GM04503 (cell line): ENCODE data around the gene LSP1.
"Not testable (repeated sequence)": the region's sequence is repeated elsewhere in the genome, so short reads cannot be mapped to it uniquely, and the experiment has no call there.

Experiments
- DNase-seq: peaks from one replicate; pipeline ENCODE4 v3.0.0-alpha.2; 2012; ENCODE audit warnings: low read depth

Gene LSP1

DNA sequence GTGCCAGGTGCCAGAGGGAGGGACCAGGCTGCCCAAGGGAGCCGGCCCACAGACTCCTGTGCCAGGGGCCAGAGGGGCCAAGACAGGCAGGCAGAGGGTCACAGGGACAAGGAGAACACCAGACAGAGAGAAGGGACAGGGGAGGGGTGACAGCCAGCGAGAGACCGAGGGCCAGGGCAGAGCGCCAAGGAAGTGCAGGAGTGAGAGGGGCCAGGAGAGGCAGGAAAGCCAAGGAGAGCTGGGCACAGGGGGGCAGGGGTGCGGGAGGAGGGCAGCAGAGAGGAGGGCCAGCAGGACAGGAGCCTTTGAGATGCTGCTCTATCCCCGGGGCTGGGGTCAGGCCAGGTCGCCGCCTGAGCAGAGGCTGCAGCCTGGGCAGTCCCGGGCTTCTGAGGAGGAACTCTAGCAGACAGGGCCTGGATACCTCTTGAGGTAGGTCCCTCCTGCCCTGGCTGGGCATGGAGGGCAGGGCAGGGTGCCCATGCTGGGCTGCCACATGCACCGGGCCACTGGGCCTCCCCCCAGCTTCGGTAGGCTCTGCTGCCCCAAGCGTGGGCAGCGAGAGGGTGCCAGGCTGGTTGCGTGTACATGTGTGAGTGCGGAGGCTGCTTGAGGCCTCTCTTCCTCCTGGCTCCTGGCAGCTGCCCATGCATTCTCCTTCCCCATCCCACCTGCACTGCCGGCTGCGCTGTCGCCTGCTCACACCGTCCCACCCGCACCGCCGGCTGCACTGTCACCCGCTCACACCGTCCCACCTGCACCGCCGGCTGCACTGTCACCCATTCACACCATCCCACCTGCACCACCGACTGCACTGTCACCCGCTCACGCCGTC, 12.2 kb downstream of the LSP1 start:
- no peak for DNase-seq

DNA sequence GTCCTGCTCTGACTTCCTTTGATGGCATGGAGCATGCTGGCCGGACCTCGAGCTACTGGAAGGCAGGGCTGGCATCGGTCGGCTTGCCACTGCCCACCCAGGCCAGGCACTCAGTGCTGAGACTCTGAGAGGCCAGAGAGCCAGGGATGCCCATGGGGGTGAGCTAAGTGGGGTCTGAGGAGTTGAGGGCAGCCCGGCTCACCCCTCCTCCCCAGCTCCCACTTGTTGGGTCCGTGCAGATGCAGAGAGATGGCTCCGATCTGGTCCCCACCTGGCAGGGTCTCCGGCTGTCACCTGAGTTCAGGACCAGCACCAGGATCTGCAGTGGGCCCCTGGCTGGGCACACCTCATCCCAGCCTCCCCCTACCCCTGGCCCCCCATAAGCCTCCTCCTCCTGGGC, 13.3 kb downstream of the LSP1 start:
- no peak for DNase-seq

DNA sequence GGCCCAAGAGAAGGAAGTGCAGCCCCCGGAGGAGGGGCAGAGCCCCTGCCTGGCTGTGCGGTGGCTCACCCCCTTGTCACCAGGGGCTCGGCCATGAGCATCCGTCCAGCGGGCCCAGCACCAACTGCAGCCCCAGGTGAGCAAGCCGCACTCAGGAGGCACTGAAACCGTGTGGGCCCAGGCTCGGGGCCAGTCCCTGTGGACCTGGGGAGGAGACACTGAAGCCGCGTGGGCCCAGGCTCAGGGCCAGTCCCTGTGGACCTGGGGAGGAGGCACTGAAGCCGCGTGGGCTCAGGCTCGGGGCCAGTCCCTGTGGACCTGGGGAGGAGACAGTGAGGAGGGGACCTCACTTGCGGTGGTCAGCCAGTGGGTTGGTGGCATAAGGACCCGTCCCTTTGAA, 13.9 kb downstream of the LSP1 start:
- DNase-seq: no peak

DNA sequence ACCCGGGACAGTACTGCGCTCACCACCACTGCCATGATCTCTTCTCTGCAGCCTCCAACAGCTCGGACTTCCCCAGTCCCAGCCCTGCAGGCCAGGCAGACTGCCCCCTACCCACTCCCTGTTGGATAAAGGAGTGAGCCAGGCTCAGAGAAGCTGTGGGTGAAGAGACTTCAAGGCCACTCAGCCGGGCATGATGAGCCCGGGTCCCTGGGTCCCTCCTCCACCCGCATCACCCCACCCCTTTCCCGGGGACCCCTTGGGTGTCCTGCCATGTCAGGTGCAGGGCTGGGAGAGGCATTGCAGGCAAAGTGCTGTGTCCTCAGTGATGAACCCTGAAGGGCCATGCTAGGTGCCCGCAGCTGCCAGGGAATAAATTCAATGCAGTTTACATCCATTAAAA, 14.5 kb downstream of the LSP1 start:
- DNase-seq: no peak

DNA sequence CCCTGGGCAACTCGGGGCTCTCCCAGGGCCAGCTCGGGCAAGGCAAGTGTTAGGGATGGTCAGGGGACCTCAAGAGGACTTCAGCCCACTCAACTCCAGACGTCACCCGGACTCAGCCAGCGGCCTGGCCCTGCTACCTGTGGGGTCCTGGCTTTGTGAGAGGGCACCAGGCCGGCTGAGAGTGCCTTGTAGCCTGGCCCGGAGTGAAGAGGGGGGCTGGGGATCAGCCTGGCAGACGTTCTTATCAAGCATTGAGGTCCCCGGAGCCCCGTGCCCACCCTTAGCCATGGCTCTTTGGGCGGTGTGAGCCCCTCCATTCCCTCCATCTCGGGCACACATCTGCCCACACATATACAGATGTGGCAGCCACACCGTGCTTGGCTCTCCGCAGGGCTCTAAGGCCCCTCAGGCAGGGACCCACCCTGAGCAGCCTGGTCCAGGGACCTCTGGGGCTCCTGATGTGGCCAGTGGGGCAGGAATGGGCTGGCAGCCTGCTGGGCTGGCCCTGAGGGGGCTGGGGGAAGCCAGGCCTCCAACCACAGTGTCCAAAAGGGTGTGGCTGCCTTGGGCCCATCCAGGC, 15.3 kb downstream of the LSP1 start:
- no peak for DNase-seq

DNA sequence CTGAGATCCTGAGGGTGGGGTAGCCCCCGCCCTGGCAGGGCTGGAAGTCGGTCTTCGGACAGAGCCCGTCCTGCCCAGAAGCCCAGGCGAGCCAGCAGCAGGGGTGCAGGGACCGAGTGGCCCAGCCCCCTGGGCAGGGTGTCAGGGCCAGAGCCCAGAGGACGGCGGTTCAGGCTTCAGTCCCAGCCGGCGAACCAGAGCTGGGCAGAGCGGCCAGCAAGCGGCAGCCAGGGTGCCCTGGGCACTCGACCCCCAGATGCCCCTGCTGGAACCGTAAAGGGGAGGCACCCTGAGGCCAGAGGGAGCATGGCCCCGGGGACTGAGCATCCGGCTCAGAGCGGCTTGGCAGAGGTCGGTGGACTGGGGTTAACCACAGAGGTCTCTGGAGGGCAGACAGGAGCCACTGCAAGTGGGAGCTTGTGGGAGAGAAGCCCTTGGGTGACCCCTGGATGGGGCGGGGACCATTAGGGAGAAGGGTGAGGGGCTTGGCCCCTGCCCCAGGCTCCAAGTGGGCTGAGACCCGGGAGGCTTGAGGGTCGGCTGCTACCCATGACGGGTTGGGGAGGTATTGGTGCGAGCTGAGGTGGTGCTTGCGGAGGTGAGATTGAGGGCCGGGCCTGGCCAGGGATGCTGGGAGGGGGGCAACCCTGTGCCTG, 15.9 kb downstream of the LSP1 start:
- no peak for DNase-seq

DNA sequence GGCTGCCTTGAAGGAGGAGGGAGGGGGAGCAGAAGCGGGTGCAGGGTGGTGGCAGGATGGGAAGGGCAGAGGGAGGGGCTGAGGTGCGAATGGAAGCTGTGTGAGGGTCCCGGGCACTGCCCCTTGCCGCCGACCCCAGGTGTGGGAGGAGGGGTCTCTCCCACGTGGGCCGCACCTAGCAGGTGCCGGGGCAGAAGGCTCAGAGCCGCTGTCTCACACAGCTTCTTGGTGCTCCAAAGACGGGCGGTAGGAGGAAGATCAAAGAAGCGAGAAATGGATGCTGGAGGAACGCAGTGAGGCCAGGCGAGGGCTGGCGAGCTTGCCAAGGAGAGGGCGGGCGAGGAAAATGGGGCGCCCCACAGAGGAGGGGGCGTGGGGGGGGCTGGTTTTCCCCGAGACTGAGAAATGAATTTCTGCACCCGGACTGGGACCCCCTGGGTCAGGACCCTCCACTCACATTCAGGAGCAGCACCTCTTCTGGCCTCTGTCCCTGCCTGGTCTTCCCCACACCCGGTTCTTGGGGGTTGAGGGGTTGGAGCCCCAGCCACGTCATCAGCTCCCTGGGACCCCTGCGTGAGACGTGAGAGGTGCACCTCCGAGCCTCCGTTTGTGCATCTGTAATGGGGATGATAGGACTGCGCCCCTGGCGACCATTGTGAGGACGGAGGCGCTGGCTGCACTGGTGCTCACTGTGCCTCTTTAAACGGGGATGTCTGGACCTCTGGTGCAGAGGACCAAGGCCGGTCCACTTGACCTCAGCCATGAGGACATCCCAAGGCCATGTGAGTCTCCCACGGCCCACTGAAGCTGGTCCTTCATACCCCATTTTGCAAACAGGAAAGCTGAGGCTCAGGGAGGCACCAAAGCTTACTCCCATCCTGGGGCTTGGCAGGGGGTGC, 16.8 kb downstream of the LSP1 start:
- no peak for DNase-seq

DNA sequence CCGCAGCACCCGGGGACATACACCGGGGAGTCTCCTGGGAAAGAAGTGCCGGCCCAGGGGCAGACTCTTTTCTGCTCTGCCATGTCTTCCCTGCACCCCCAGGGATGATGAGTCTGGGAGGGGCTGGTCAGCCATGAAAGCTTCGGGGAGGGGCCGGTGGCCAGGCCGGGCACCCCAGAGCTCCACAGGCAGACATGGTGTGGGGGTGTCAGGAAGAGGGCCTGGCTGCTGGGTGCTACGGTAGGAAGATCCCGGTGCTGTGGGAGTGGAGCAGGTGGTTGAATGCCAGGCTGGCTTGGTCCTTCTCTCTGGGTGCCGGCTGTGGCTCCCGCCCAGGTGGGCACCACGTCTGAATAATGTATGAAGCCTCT, 17.4 kb downstream of the LSP1 start:
- no peak for DNase-seq

DNA sequence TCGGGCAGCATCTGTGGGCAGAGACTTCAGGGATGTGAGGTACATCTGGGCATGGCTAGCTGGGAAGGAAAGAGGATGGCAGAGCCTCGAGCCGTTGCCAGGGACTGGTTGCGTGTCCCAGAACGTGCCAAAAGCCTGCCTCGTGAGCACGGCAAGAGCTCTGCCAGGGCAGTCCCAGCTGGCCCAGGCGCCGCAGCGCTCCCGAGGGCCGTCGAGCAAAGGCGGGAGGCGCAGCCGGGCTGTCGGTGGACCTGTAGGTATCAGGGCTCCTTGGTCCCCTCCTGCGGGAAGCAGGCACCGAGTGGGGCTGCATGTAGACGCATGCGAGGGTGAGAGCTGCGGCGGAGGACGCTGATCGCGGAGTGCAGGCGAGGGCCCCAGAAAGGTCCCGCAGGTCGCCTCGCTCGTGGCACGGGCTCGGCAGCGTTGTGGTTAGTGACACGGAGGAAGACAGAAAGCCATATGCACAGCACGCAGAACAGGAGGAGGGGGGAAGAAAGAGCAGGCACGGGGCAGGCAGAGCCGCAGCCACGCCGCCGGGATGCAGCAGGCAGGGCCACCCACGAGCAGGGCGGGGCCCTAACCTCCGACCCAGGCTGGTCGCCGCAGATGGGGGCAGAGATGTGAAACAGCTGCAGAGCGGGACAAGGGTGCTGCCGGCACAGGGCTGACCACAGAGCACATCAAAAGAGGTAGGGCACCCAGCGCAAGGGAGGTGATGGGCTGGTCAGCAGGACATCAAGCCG, 18.0 kb downstream of the LSP1 start:
- DNase-seq: no peak

DNA sequence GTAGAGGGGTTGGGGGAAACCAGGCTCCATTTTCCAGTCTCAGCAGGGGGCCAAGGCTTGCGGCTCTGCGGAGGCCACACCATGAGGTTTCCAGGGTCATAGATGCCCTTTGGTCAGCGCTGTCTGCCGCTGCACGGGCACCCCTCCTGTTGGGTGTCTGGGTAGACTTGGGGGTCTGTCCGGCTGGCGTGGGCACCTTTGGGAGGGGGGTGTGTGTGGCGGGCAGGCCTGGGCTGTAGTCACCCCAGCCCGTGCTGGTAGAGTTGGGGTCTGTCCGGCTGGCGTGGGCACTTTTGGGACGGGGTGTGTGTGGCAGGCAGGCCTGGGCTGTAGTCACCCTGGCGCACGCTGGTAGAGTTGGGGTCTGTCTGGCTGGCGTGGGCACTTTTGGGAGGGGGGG, 18.6 kb downstream of the LSP1 start:
- no peak for DNase-seq

DNA sequence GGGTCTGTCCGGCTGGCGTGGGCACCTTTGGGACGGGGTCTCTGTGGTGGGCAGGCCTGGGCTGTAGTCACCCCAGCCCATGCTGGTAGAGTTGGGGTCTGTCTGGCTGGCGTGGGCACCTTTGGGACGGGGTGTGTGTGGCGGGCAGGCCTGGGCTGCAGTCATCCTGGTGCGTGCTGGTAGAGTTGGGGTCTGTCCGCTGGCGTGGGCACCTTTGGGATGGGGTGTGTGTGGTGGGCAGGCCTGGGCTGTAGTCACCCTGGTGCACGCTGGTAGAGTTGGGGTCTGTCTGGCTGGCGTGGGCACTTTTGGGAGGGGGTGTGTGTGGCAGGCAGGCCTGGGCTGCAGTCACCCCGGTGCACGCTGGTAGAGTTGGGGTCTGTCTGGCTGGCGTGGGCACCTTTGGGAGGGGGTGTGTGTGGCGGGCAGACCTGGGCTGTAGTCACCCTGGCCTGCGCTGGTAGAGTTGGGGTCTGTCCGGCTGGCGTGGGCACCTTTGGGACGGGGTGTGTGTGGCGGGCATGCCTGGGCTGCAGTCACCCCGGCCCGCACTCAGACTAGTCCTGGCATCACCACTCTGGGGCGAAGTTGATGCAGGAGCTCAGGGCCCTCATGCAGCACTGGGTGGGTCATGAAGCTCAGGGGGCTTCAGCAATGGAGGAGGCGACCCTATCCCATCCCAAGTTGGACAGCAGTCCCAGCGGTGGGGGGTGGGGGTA, 19.5 kb downstream of the LSP1 start:
- no peak for DNase-seq

DNA sequence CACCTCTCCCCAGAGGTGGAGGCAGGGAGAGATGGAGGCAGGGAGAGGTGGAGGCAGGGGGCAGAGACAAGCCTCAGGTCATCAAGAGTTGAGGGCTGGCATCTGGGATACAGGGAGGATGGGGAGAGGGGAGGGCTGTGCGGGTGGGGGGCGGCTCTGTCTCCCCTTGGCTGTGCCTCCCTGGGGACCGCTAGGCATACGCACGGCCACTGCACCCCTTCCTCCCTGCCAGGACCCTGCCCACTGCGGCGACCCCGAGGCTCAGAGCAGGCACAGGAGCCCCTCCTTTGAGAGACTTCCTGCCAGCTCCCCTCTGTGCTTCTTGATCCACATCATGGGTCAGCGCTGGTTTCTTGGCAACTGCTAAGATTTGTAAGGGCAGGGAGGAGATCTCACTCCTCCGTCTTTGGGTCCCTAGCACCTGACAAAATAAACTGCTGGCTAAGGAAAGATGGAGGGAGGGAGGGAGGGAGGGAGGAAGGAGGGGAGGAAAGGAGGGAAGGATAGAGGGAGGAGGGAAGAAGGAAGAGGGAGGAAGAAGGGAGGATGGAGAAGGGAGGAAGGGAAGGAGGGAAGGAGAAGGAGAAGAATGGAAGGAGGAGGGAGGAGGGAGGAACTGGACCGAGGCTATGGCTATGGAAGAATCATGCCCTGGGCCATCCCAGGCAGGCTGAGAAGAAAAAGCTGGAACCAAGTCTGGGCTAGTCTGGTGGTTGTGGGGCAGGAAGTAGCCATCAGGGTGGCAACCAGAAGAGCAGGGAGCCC, 20.3 kb downstream of the LSP1 start:
- no peak for DNase-seq

DNA sequence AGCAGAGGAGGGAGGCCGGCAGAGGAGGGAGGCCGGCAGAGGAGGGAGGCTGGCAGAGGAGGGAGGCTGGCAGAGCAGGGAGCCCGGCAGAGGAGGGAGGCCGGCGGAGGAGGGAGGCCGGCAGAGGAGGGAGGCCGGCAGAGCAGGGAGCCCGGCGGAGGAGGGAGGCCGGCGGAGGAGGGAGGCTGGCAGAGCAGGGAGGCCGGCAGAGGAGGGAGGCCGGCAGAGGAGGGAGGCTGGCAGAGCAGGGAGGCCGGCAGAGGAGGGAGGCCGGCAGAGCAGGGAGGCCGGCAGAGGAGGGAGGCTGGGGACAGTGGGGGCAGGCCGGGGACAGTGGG, 20.9 kb downstream of the LSP1 start:
- not testable (repeated sequence) for DNase-seq

DNA sequence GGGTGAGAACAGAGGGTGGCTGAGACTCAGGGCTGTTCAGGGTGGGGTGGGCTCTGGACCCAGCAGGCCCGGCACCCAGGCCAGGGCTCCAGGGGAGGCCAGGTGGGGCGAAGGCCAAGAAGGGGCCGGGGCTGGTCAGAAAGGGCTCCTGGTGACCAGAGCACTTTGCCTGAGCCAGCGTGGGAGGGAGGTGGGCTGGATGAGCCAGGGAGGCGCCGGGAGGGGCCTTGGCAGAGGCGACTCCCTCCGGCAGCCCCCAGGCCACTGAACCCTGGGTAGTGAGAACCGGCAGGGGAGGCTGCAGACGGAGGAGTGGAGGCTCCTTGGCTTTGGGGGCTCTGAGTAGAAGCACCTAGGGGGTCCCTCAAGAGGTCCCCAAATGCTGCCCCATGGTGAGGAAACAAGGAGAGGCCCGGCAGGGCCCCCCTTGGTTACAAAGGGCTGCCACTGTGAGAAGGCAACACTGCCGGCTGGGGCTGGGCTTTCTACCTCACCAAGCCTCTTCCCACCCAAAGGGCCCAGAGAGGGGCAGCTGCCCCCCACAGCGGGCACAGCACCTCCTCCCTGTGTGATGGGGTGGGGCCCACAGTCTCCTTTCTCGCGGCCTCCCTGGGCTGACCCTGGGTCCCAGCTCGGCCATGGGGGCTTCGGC, 21.7 kb downstream of the LSP1 start:
- DNase-seq: not testable (repeated sequence)

DNA sequence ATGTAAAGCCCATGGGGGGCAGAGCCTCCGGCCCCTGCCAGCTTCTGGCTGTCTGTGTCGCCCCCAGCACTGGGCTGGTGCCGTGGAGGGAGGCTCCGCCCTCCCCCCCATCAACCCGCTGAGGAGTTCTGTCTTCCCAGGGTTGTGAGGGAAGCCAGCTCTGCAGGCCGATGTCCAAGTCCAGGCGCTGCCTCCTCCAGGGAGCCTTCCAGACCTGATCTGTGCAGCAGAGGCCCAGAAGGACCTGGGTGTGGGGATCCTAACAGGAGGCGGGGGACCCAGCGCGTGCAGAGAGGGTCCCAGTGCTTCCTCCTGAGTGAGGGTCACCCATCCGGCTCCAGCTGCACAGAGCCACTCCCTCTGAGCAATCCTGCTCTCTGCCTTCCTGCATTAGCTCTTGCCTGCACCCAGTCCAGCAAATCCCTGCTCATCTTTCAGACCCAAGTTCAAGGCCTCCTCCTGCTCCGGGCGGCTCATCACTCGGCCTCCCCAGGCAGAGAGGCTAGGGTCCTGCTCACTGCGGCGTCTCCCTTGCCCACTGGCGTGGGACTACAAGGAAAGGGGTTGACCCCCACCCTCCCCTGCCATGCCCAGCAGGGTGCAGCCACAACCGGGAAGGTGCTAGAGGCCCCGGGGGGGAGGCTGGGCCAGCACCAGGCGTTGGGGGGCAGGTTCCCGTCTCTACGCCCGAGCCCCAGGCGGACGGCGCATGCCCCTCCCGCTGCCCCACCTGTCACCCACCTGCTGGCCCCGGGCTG, 22.4 kb downstream of the LSP1 start:
- DNase-seq: no peak

DNA sequence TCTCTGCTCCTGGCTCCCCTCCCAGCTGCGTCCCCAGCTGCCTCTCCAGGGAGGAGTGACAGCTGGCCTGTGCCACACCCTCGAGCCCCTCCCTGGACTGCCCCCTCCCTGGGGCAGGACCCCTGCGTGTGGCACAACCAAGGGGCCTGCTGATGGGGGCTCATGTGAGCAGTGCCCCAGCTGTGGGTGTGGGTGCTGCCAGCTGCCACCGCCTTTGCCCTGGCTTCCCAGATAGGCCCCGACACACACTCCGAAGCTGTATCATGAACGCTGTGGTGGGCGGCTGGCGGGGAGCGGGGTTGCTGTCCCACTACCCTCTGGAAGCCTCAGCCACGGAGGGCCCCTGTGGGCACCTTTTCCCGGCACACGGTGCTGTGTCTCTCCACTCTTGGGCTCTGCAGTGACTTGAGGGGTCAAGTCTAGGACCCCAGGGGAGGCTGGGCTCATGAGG, 23.0 kb downstream of the LSP1 start:
- DNase-seq: not testable (repeated sequence)

DNA sequence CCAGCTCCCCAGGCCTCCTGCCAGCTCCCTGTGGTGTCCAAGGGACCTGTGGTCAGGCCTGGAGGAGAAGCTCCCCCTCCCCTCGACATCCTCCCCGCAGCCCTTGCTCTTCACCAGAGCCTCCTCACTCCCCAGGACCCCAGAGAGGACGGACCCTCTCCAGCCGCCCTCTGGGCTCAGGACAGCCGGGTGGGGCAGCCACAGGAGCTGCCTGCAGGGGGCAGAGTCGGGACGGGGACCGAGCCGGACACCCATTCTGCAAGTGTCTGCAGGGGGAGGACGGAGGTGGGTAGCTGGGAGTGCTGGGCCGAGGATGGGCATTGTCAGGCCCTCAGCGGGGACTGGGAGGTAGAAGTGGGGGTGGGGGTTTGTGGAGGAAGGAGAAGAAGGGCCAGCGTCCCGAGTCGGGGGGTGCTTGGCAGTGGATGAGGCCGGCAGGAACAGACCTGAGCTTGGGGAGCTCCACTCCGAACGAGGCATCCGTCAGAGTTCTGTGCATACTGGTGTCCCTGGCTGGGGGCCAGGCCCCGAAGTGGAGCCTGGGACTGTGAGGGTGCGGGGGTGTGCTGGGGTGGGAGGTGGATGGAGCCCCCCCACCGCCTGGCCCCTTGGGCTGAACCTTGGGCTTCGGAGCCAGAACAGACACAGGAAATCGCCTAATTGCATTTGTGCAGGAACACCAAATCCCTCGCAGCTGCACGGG, 23.6 kb downstream of the LSP1 start:
- no peak for DNase-seq
